Right hindlimb (tissue), 1 donor: ENCODE data around the gene PSAP.
A peak's percentile ranks its signal among the peaks of the same experiment; 100 is the strongest.
"Not testable (repeated sequence)": the region's sequence is repeated elsewhere in the genome, so short reads cannot be mapped to it uniquely, and the experiment has no call there.

ENCODE experiments used
- DNase-seq: peaks from one replicate; pipeline ENCODE4 v3.0.0-alpha.2; 2018

PSAP gene

DNA sequence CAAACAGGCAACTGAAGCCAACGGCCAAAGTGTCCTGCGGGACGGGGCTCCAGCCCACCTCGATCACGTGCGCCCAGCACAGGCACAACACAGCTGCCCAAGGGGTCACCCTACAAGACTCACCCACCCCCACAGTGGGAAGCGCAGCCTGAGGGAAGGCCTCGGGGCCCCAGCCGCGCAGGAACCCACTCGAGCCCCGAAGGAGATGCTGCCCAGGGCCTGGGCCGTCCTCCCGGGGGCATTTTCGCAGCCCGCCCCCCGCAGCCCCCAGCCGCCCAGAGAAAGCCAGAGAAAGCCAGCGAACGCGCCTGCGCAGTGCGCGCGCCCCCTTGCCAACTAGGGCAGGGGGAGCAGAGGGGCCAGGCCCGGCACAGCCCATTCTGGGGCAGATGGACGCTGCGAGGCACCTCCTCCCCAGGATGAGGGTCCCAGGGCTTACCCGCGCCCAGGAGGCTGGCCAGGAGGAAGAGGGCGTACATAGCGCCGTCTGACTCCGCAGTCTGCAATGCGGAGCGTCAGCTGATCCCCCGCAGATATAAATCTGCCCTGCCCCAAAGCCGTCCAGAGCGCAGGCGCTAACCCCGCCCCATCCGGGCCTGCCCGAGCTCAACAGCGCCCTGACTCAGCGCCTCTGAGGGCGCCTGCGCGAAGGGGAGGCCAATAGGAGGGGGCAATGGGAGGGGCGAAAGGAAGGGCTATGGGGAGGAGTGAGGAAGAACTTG lies at the start of gene PSAP:
Gene PSAP, minus strand, starts transcription at position 509 of the 722 bp plus-strand sequence. Its CDS starts 30 bp downstream, at position 479.
- DNase-seq, result peak; percentile 99

DNA sequence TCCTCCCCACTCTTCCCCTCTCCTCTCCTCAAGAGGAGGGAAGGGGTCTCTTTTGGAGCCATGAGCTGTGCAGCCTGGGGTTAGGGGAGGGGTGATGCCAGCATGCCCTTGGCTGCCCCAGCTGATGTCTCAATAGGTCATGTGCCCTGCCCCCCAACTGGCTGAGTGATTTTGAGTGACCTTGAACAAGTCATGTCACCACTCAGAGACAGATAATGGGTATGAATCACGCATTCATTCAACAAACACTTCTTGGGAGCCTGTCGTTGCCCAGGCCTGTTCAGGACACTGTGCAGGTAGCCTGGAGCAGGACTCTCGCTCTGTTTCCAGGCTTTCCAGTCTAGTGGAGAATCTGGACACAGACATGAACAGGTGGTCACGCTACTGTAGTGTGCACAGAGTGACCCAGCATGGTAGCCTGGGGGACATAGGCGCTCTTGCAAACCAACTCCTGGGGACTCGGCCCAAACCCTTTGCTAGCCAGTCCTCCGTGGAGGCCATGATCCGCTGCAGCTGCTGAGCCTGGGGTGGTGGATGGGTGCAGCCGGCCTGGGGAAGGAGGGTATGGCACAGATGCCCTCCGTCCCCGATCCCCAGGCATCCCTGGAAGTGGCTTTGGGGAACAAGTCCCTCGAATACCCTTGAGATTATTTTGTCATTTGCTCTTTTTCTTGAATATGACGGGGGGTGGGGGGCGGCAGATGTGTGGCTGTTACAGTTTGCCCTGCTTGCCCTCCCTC lies 49.6 kb upstream of the PSAP start:
- DNase-seq, result no peak

DNA sequence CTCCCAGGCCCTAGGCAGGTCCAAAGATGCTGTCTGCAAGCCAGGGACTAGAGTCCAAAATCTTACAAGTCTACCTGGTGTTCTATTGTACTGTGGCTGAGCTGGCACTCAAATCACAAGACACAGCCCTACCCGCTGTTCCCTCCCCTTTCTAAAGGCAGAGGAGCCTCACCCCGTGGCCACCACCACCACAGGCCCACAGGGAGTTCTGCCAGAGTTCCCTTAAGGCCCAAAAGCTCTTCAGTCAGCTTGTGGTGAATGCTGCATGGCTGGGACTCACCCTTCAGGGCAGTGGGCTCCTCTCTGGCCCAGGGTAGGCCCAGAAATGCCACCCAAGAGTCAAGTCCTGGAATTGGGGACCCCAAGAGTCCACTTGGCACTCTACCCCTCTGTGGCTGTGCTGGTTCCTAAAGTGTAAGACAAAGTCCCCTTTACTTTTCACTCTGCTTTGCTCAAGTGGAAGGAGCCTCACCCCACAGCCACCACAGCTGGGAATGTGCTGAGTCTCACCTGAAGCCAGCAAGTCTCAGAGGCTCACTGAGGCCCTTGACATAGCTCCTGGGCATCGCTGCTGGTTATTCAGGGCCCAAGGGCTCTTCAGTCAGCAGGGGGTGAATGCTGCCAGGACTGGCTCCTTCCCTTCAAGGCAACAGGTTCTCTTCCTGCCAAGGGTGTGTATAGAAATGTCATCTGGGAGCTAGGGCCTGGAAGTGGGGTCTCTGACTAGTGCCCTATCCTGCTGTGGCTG lies 48.8 kb upstream of the PSAP start:
- no peak for DNase-seq

DNA sequence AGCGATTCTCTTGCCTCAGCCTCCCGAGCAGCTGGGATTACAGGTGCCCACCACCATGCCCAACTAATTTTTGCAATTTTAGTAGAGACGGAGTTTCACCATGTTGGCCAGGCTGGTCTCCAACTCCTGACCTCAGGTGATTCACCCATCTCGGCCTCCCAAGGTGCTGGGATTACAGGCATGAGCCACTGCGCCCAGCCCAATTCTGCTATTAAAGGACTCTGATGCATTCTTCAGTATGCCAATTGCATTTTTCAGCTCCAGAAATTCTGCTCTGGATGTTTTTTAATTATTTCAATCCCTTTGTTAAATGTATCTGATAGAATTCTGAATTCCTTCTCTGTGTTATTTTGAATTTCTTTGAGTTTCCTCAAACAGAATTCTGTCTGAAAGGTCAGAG lies 47.3 kb upstream of the PSAP start:
- DNase-seq, result not testable (repeated sequence)

DNA sequence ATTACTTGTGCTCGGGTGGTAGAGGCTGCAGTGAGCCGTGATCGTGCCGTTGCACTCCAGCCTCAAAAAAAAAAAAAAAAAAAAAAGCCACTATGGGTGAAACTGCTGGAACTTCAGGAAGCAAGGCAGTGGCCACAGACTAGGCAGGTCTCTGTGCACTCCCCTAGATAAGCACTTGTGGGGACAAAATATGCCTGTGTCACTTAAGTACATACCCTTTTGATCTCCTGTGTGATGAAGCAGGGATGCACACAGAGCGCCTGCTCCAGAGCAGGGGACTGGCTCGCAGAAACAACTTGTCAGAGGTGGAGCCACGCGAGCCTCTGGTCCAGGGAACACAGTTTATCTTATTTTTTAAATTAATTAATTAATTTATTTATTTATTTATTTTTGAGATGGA lies 42.9 kb upstream of the PSAP start:
- DNase-seq, result no peak

DNA sequence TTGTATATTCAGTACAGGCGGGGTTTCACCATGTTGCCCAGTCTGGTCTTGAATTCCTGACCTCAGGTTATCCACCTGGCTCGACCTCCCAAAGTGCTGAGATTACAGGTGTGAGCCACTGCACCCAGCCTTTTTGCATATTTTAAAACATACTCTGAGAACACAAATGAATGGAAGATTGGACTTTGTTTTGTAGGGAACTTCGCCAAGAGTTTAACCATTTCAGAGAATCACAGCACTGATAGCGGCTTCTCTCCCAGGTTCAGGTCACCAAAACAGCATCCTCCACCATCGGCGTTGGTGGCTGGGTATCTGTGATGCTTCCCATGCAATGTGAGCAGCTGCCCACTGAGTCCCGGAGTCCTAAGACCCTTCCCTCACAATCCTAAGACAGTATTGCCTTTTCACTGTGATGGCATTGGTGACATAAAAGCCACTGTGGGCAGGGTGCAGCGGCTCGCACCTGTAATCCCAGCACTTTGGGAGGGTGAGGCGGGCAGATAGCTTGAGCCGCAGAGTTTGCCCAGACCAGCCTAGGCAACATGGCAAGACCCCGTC lies 42.3 kb upstream of the PSAP start:
- DNase-seq, result no peak

DNA sequence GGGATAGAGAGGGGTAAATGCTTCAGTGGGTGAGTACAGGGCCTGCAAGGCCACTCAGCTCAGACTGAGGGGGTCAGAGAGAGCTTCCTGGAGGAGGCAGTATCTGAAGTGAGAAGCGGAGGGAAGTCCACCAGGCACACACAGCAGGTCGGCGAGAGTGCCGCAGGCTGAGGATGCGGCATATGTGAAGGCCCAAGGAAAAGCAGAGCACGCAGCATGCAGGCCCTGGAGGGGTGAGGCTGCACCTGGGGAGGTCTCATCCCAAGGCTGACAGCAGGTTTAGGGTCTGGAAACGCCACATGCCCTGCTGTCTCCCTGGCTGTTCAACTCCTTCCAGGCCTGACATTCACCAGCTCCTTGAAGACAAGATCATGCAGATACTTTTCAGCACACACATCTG lies 40.4 kb upstream of the PSAP start:
- DNase-seq, result no peak

DNA sequence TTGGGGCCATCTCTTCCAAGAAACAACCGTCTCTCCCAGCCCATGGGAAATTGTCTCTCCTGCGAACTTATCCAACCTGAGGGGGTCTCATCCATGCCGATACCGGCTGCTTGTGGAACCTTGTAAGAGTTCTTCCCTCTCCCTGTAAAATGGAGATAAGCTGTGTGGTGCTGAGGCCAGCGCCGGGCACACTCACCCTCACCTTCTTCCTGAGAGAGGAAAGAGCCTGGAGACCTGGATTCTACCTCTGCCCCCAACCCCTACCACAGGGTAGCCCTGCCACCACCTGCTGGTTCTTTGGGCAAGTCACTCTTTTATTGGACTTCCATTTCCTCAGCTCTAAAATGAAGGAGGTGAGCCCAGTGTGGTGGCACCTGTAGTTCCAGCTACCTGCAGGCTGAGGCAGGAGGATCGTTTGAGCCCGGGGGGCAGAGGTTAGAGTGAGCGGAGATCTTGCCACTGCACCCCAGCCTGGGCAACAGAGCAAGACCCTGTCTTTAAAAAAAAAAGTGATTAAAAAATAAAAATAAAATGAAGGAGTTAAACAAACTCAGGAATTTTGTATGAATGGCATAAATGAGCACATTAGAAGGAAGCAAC lies 38.4 kb upstream of the PSAP start:
- no peak for DNase-seq

DNA sequence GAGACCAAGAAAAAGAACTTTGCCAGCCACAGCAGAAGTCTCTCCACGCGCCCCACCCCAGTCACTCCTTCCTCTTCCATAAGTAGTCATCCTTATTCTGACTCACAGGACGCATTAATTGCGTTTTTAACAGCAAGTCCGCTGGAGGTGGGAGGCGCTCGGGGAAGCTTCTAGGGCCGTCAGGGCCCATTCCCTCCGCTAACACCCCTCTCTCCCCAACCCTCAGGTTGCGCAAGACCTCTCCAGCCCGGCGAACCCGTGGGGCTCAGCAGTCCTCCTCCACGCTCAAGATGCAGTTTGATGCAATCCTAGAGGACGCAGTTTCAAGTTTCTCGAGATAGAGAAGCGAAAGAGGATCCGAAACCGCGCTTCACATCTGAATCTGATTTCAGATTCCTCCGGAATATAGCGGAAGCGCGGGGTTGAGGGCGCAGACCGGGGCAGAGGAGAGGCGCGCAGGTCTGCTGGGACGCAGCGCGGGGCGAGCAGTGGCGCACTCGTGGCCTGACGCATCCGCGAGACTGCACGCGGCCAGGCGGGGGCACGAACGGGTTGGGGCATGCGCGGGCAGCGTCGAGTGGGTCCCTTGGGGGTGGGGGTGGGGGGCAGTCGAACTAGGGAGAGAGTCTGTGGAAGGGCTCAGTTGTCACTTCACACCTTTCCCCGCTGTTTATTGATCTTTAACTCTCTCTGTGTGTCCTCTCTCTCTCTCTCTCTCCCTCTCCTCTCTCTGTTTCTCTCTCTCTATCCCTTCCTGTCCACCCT lies 37.8 kb upstream of the PSAP start:
- peak; percentile 79 for DNase-seq

DNA sequence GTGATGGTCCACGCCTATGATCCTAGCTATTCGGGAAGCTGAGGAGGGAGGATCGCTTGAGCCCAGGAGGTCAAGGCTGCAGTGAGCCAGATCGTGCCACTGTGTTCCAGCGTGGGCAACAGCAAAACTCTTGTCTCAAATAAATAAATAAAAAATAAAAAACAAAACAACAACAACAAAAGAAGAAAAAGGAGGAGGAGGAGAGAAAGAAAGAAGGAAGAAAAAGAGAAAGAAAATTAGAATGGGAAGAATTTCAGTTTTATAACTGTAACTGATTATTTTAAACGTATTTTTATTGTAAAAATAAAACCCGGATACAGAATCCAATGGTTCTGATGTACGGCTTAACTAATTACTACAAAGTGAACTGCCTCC lies 37.2 kb upstream of the PSAP start:
- DNase-seq, result no peak

DNA sequence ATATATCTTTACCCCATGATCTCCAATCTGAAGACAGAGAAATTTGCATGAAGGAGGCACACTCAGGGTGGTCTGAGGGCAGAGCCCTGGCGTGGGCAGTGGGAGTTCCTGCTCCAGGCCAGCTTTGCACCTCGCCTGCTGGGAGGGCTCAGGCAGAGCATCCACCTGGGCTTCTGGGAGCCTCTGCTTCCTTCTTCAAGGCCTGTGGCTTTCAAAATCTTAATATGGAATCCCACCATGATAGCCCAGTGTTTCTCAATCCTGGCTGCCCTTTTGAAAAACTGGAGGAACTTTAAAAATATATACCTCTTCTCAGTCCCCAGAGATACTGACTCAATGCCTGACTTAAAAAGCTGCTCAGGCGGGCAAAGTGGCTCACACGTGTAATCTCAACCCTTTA lies 36.7 kb upstream of the PSAP start:
- no peak for DNase-seq

DNA sequence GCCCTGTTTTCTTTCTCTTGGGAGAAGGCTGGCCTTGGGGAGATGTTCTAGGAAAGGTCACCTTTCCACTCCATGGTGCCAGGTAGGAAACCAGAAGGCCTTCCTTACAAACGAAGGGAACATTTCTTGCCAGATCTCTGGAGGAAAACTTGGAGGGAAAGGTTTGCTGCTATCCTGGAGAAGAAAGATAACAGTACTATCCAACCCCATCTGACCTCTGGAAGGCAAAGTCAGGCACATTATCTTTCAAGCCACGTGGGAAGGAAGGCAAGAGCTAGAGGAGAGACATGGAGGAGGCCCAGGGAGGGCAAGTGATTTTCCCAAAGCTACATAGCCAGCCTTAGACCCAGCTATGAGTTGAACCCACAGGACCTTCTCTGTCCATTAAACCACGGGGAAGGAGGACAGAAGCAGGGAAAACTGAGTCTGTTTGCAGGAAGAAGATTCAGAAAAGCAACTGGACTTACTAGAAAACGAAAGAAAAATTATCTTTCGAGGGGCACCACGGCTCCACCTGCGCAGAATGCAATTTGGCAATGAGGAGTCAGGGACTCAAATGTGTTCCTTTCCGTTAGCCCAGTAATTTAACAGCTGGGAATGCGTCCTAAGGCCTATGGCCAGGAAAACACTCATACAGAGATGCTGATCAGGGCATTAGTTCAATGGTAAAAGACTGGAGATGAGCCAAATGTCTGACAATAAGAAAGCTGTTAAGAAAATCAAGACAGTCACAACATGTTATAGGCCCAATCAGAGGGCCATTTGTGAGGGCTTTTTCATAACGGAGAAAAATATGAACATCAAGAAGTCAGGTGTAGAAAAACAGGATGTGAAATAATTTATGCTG lies 32.0 kb upstream of the PSAP start:
- no peak for DNase-seq

DNA sequence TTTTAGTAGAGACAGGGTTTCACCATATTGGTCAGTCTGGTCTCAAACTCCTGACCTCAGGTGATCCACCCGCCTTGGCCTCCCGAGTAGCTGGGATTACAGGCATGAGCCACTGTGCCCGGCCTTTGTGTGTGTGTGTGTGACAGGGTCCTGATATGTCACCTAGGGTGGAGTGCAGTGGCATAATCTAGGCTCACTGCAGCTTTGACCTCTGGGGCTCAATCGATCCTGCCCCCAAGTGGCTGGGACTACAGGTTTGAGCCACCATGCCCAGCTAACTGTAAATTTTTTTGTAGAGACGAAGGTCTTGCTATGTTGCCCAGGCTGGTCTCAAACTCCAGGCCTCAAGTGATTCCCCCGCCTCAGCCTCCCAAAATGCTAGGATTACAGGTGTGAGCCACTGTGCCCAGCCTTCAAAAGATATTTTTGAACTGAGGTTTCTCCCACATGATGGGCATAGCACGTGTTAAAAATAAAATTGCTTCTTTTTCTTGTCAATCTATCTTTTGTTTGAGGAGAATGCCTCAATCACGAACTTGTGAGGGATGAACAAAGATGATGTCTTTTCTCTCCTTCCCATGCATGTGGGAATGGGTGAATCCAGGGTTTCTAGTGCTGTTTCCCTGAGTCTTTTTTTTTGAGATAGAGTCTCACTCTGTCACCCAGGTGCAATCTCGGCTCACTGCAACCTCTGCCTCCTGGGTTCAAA lies 30.8 kb upstream of the PSAP start:
- DNase-seq, result no peak

DNA sequence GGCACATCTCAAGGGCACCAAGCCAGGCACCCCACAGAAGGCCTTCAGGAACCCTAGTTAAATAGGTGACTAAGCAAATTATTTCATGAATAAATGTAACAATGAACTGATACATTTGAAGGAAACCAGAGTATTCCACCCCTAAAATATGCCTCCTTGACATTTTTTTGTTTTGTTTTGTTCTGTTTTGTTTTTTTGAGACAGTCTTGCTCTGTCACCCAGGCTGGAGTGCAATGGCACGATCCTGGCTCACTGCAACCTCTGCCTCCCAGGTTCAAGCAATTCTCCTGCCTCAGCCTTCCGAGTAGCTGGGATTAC lies 30.2 kb upstream of the PSAP start:
- DNase-seq, result not testable (repeated sequence)

DNA sequence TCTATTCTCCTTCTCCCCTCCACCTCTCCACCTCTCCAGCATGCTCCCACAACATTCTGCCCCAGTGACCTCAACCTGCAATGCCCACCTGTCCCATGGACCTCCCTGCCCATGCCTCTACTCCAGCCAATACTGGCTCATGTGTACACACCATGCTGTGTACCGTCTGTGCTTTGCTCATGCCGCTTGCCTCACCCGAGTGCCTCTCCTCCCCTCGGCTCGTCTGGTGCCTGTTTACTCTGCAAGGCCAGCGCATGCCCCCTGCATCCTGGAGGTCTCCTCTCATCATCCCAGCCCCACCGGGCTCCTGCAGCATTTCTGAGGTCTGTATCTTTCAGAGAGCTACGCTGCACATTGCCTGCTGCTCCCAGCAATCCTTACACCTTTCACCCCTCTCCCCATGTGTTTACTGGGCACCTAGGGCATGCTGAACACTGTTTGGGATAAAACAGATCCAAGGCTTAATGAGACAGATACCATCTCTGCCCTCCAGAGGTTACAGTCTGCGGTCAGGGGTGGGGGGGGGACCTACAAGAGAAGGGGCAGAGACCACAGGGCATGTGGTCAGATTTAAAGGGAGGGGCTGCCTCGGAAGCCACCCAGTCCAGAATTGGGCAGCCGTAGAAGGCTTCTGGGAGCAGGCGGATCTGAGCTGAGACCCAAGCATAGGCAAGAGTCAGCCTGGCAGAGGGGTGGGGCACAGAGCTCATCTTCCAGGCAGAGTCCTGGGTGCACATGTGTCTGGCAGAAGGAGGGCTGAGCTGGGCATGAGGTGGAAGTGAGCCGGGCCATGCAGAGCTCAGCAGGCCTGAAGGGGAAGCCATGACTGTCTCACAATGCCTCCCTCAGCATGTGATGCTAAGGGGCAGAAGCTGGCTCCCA lies 29.6 kb upstream of the PSAP start:
- no peak for DNase-seq

DNA sequence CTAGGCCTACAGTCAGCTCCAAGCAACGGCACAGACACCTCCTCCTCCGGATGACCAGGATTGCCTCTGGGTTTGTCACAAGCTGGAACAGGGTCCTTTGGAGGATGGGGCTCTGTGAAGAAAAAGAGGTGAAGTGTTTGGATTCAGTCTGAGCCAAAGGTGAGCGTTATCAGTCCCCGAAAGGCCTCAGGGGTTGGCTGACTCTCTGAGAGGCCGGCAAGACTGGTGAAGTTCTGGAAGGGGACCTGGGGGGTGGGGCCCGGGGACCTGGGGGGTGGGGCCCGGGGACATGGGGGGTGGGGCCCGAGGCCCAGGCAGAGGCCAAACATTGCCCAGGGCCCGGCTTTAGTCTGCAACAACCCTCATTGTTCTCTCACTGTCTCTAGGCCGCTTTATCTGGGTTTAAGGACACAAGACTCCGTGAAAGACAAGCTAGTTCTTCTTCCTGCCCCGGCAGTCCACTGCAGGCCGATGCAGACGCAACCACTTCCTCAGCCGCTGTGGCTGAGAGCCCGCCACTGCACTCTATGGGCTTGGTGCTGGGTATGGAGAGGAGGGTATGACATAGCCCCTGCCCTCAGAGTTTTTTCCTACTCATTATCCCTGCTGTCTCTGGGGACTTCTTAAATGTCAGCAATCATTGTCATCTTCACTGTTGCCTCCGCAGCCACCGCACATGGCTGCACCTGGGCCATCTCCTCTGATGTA lies 27.4 kb upstream of the PSAP start:
- no peak for DNase-seq

DNA sequence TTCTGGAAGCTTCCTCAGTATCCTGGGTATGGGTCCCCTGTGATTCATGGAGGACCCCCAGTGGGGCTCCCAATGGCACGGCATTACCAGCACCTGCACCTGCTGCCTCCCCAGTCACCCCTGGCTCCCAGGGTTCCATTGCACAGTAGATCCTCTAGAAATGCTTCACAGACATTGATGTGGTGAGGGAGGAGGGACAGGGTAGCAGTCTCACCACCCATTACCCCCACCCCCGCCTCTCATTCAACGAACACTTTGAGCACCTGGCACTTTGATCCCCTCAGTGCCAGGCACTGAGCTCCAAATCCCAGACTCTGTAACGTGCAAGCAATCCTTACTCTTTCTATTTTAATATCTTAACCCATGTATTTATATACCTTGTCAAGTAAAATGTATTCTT lies 26.8 kb upstream of the PSAP start:
- DNase-seq, result no peak

DNA sequence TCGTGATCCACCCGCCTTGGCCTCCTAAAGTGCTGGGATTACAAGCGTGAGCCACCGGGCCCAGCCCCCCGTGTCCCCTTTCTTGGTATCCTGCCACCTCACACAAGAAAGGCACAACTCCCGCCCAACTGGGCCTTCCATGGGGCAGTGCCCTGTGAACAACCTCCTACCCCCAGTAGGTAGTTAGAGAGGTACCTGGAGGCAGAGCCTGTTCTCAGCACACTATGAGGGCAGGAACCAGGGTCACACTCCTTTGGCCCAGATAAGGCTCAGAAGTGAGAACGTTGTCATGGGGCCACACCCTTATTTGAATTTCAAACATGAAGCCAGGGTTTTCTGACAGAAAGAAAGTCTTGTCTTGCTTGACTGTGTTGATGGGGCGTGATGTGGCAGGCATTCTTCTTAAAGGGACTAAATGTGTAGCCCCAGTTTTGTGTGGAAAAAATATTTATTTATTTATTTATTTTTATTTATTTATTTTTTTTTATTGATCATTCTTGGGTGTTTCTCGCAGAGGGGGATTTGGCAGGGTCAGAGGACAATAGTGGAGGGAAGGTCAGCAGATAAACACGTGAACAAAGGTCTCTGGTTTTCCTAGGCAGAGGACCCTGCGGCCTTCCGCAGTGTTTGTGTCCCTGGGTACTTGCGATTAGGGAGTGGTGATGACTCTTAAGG lies 23.8 kb upstream of the PSAP start:
- not testable (repeated sequence) for DNase-seq
